ENCODE measurements around the gene ZHX3.

Gene ZHX3

DNA sequence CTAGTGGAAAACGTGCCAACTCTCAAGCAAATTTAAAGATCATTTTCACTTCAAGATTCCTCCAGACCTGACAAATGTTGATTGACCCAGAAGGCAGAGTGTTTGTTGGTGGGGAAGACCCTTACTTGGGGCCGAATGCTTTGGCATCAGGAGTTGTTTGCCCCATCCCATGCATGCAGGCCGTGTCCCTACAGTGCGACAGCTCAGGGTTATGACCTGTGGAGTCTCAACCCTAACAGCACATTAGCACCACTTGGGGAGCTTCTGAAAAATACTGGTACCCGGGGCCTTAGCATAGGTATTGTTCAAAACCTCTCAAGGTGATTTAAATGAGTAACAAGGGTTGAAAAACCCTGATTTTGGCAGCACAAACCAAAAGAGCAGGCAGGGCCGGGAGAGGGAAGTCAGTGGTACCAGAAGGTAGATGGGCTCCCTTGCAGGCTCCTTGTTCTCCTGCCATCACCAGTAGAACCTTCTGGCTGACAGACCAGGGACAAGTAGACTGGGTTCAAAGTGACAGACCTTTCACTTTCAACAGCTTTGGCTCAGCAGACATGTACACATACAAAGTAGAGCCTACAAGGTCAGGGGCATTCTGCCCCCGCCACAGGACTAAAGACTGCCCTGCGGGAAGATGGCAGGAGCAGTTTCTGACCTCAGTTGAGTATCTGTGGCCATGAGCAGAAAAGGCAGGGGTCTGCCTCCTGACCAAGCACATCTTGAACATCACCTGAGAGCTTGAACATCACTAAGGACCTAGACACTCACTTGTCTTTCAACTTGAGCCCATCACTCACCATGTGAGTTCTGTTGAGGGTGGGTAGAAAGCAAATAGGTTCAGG, 140.6 kb downstream of the ZHX3 start:
- TF ChIP-seq MYC (IDR thresholded peaks at IDR 0.05; ENCODE audit: low read depth, low read length) (no peak), POLR2A (IDR thresholded peaks at IDR 0.05; ENCODE audit: extremely low read depth, insufficient read length) (no peak)
- TF ChIP-seq, protein P1, sequence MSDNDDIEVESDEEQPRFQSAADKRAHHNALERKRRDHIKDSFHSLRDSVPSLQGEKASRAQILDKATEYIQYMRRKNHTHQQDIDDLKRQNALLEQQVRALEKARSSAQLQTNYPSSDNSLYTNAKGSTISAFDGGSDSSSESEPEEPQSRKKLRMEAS (IDR thresholded peaks at IDR 0.05; ENCODE audit: low read depth, low read length), result no peak
- TF ChIP-seq, protein P2, sequence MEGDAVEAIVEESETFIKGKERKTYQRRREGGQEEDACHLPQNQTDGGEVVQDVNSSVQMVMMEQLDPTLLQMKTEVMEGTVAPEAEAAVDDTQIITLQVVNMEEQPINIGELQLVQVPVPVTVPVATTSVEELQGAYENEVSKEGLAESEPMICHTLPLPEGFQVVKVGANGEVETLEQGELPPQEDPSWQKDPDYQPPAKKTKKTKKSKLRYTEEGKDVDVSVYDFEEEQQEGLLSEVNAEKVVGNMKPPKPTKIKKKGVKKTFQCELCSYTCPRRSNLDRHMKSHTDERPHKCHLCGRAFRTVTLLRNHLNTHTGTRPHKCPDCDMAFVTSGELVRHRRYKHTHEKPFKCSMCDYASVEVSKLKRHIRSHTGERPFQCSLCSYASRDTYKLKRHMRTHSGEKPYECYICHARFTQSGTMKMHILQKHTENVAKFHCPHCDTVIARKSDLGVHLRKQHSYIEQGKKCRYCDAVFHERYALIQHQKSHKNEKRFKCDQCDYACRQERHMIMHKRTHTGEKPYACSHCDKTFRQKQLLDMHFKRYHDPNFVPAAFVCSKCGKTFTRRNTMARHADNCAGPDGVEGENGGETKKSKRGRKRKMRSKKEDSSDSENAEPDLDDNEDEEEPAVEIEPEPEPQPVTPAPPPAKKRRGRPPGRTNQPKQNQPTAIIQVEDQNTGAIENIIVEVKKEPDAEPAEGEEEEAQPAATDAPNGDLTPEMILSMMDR (IDR thresholded peaks at IDR 0.05; ENCODE audit: low read depth, low read length), result no peak
- DNase-seq (ENCODE audit: low read depth), result no peak
- H3K4me3 ChIP-seq (ENCODE audit: low read depth, low read length), result no peak overlapping the region

DNA sequence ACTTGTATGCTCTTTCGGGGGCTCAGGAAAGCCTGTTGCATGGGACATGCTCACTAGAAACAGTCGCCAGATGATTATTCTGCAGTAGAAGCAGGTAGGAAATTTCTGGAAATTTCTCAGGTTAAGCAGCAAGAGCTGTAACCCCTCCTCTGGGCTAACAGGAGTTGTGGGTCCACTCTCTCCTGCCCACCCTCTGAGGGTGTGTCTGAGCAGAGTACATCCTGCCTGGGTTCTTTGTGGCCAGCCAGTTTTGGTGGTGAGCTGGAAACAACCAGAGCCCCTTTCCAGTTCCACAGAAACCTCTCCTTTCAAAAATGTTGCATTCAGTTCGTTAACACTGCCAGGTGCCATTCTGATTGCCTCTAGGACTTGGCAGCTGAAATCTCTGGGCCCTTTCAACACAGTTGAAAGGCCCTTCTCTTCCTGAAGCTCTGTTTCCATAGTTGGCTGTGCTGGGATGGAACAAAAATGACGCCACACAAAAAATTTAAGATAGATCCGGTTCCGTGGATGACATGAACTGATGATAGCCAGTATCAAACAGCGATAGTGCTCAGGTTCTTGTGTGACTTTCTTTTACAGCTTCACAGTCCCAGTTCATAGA, 141.7 kb downstream of the ZHX3 start:
- TF ChIP-seq, protein P1 (IDR thresholded peaks at IDR 0.05; ENCODE audit: low read depth, low read length), result no peak
- TF ChIP-seq POLR2A (IDR thresholded peaks at IDR 0.05; ENCODE audit: extremely low read depth, insufficient read length) (no peak), MYC (IDR thresholded peaks at IDR 0.05; ENCODE audit: low read depth, low read length) (no peak)
- TF ChIP-seq, protein P2 (IDR thresholded peaks at IDR 0.05; ENCODE audit: low read depth, low read length), result no peak
- no peak for DNase-seq (ENCODE audit: low read depth)

DNA sequence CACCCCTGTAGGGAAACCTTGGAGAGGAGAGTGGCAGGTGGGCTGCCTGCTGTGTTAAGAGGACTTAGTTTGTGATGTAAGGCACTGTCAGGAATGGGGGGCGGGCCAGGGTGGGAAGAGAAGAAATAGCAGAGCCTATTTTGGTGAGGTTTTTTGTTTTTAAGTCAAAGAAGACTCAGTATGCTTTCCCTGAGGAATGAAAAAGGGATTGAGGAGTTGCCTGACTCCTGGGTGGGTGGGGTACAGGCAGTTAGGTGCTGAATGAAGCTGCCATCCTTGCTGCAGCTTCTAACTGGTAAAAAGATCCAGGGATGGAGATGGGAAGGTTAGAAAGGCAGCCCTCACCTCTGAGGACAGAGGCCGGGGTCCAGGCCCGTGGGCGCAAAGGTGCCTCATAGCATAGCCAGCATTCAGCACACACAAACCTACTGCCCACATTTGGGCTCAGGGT, 142.3 kb downstream of the ZHX3 start:
- DNase-seq (ENCODE audit: low read depth), result no peak
- H3K4me3 ChIP-seq (ENCODE audit: low read depth, low read length), result no peak overlapping the region
- TF ChIP-seq, protein P1 (IDR thresholded peaks at IDR 0.05; ENCODE audit: low read depth, low read length), result no peak
- TF ChIP-seq MYC (IDR thresholded peaks at IDR 0.05; ENCODE audit: low read depth, low read length) (no peak), POLR2A (IDR thresholded peaks at IDR 0.05; ENCODE audit: extremely low read depth, insufficient read length) (no peak)
- TF ChIP-seq, protein P2 (IDR thresholded peaks at IDR 0.05; ENCODE audit: low read depth, low read length), result no peak

More for the DNA sequence above, 141.7 kb downstream of the ZHX3 start:
- H3K4me3 ChIP-seq (ENCODE audit: low read depth, low read length), result no peak overlapping the region

DNA sequence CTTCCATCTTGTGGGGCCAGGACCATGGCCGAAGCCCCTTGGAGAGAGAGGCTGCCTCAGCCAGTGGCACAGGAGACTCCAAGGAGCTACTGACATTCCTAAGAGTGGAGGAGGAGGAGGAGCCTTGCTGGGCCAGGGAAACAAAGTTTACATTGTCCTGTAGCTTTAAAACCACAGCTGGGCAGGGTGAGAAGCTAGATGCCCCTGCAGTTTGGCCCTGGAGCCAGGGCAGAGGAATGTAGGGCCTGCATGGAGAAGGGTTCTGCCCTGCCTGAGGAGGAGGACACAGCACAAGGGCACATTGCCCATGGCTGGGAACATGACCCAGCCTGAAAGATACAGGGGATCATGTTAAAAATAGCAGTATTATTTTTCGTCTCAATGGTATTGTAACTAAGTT, 142.7 kb downstream of the ZHX3 start:
- TF ChIP-seq POLR2A (IDR thresholded peaks at IDR 0.05; ENCODE audit: extremely low read depth, insufficient read length), result no peak
- TF ChIP-seq MYC (IDR thresholded peaks at IDR 0.05; ENCODE audit: low read depth, low read length), result no peak
- TF ChIP-seq, protein P1 (IDR thresholded peaks at IDR 0.05; ENCODE audit: low read depth, low read length), result no peak
- TF ChIP-seq, protein P2 (IDR thresholded peaks at IDR 0.05; ENCODE audit: low read depth, low read length), result no peak
- no peak overlapping the region for H3K4me3 ChIP-seq (ENCODE audit: low read depth, low read length)
- DNase-seq (ENCODE audit: low read depth), result no peak

DNA sequence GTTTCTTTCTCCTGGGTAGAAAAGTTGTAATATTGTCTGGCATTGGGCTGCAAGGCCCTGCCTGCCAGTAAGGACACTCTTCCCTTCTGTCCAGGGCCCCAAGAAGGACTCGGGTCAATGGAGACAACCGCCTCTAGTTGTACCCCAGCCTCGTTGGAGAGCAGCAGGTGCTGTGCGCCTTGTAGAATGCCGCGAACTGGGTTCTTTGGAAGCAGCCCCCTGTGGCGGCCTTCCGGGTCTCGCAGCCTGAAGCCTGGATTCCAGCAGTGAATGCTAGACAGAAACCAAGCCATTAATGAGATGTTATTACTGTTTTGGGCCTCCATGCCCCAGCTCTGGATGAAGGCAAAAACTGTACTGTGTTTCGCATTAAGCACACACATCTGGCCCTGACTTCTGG, 143.2 kb downstream of the ZHX3 start:
- DNase-seq (ENCODE audit: low read depth), result no peak
- TF ChIP-seq MYC (IDR thresholded peaks at IDR 0.05; ENCODE audit: low read depth, low read length), result no peak
- TF ChIP-seq, protein P1 (IDR thresholded peaks at IDR 0.05; ENCODE audit: low read depth, low read length), result no peak
- TF ChIP-seq, protein P2 (IDR thresholded peaks at IDR 0.05; ENCODE audit: low read depth, low read length), result no peak
- TF ChIP-seq POLR2A (IDR thresholded peaks at IDR 0.05; ENCODE audit: extremely low read depth, insufficient read length), result no peak
- H3K4me3 ChIP-seq (ENCODE audit: low read depth, low read length), result no peak overlapping the region
